Hematopoietic multipotent progenitor cell (in vitro differentiated cells): ENCODE measurements around the gene MYL6. TPM values are rescaled to one million over a fixed set of nuclear protein-coding genes. Genes with fewer than 3 reads are reported as not detected.

Experiments
- DNase-seq, 3 donors: peaks; one replicate each; pipeline ENCODE4 v3.0.0-alpha.2; 2011 to 2015; ENCODE audit warnings: low read depth in 2 of 3, low spot score in 2 of 3
- total RNA-seq: library from RNA; depleted of rRNA; stranded (reverse); fragments of >200 nt; gene quantifications from one replicate; pipeline ENCODE4 v1.2.3, GENCODE V29; 2012

MYL6 gene
- total RNA-seq, 1 donor = 563 TPM

- DNase-seq = peak in 2 of 3 donors; percentile 81 to 85
Measured at GRCh38 chr12:56129206-56129941, 28.8 kb upstream of the MYL6 start.

DNA sequence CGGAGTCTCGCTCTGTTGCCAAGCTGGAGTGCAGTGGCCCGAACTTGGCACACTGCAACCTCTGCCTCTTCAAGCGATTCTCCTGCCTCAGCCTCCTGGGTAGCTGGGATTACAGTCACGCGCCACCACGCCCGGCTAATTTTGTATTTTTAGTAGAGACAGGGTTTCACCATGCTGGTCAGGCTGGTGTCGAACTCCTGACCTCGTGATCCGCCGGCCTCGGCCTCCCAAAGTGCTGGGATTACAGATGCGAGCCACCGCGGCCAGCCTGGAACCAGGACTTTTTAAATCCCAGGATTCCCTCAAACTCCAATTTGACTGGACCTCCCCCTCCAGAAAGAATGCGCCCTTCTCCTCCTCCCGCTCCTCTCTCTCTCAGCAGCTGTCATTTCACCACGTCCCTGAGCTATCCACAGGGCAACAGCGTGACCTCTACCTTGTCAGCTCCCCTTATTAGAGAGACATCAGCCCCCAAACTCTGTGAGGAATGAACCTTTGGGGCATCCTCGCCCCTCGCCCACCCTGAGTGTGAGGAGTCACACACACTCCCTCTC is 28.1 kb upstream of the MYL6 start:
- no peak for DNase-seq

GRCh38 chr12:56130876-56131275 is 27.3 kb upstream of the MYL6 start:
- no peak for DNase-seq

DNA sequence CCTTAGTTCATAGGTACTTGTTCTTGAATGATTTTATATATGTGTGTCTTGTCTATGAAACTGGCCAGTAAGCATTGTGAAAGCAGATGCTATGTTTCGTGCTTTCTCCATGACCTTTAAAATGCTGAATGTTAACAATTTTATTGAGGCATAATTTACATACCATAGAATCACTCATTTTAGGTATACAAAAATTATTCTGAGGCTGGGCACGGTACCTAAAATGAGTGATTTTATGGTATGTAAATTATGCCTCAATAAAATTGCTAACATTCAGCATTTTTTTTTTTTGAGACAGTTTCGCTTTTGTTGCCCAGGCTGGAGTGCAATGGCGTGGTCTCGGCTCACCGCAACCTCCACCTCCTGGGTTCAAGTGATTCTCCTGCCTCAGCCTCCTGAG is 23.3 kb upstream of the MYL6 start:
- no peak for DNase-seq

GRCh38 chr12:56137853-56138571 is 20.1 kb upstream of the MYL6 start:
- DNase-seq = no peak

GRCh38 chr12:56141946-56142784 is 16.0 kb upstream of the MYL6 start:
- DNase-seq = peak in 1 of 3 donors; percentile 45

DNA sequence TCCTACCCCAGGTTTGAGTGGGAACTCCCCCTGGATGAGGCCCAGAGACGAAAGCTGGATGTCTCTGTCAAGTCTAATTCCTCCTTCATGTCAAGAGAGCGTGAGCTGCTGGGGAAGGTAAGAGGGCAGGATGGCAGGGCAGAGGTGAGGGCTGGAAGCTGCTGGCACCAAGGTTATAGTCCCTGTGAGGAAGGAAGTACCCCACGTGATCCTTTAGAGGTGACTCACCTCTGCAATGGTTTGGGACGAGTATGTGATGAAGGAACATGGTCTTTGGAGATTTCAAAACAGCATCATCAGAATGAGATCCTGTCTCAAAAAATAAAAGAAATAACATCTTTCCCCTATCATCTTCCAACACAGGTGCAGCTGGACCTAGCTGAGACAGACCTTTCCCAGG is 14.9 kb upstream of the MYL6 start:
- DNase-seq = no peak

GRCh38 chr12:56143870-56144269 is 14.3 kb upstream of the MYL6 start:
- DNase-seq = no peak

- DNase-seq = no peak
Measured at GRCh38 chr12:56145217-56145616, 12.9 kb upstream of the MYL6 start.

DNA sequence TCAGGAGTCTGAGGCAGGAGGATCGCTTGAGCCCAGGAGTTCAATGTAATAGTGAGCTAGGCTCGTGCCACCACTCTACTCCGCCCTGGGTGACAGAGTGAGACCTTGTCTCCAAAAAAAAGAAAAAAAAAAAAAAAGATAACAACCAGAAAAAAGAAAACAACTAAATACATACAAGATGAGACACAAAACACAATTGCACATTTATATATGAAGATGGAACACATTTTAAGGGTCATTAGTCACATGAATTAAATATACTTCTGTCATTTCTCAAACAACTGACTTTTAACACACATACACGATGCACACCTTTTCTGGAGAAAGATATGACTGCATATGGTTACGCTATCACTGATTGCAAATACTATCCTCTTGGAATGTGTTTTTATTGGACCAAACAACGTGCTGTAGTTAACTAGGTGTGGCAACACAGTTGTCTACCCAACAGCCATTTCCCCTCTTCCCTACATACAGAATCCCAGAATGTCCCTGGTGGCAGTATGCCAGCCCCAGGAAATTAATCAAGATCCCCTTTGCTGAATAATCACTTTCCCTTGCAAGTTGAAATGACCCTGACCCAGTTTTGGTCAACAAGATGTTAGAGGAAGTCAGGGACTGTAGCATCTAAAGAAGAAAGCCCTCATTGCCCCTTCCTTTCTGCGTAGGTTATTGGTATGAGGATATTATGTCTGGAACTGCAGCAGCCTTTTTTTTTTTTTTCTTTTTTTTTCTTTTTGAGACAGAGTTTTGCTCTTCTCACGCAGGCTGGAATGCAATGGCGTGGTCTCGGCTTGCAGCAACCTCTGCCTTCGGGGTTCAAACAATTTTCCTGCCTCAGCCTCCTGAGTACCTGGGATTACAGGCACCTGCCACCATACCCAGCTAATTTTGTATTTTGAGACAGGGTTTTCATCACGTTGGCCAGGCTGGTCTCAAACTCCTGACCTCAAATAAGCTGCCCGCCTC is 11.4 kb upstream of the MYL6 start:
- no peak for DNase-seq

GRCh38 chr12:56150563-56150962 is 7.6 kb upstream of the MYL6 start:
- peak in 2 of 3 donors; percentile 43 to 66 for DNase-seq

DNA sequence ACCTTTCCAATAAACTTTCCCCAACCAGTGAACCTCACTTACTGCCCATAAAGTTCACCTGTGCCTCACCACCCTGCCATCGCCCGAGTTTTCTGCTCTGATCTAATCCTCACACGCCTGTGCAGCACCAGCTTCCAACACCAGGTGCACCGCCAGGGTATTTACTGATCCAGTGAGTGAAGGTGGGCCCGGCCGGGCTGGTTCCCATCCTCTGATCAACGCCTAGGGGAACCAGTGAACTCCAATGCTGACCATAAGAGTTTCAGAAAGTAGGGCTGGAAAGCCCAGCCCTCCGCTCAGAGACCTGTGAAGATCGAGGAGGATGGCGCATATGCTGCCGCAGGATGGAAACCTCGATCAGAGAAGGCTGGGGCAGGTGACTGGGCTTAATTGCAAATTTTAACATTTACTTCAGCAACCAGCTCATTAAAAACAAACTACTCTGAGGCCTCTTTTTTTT is 6.5 kb upstream of the MYL6 start:
- peak in 2 of 3 donors; percentile 51 to 60 for DNase-seq

DNA sequence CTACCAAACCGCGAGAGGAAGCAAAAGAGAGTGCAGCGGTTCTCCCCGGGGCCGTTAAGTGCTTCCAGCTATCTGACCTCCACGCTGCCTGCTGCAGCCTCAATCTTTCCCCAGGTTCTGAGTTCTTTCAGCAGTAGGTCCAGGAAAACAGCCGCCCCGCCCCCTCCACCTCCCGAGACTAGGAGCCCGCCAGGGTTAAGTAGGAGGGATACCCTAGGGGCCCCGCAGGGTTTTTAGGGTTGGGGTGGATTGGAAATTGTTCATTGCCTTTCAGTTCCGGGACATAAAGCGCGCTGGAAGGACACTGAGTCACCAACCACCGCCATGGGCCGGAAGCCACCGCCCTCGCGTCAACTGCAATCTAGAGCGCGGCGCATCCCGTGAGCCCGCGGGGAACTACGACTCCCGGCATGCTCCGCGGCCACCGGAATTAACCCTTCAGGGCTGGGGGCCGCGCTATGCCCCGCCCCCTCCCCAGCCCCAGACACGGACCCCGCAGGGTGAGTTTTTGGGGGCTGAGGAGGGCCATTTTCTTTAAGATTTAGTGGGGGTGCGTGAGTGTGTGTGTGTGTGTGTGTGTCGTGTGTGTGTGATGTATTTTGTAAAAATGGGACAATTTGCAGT is 5.9 kb upstream of the MYL6 start, which contains the start of gene MYL6B:
Gene MYL6B (plus strand): TSS at position 456 of the 624 bp plus-strand sequence. CDS start 1,332 bp downstream, outside the sequence.
- peak in 2 of 3 donors; percentile 93 for DNase-seq

GRCh38 chr12:56152756-56153677 is 5.1 kb upstream of the MYL6 start:
- no peak for DNase-seq

- DNase-seq = no peak
Measured at GRCh38 chr12:56153678-56154065, 4.5 kb upstream of the MYL6 start.

GRCh38 chr12:56154246-56154771 is 3.9 kb upstream of the MYL6 start:
- DNase-seq = no peak

DNA sequence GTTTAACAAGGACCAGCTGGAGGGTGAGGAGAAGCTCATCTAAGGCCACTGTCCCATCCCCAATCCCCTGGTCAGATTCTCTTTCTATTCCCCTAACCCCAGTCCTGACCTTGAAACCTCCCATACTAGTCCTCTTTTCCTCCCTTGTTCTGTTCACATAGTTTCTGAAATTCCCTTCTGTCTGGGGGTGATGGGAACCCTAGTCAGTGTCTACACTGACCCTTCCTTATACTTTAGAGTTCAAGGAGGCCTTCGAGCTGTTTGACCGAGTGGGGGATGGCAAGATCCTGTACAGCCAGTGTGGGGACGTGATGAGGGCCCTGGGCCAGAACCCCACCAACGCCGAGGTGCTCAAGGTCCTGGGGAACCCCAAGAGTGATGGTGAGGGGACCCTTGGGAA is 3.3 kb upstream of the MYL6 start:
- no peak for DNase-seq
